T-helper 9 cell (primary cell): ENCODE results near the gene DTNBP1.

ENCODE experiments used
- DNase-seq: peaks from one replicate; pipeline ENCODE4 v3.0.0-alpha.2; 2020

Gene DTNBP1

GRCh38 chr6:15623276-15624116, 39.3 kb downstream of the DTNBP1 start:
- no peak for DNase-seq

GRCh38 chr6:15622045-15622740, 40.6 kb downstream of the DTNBP1 start:
- DNase-seq, result no peak

GRCh38 chr6:15621203-15622044, 41.4 kb downstream of the DTNBP1 start:
- no peak for DNase-seq

GRCh38 chr6:15620611-15621010, 42.2 kb downstream of the DTNBP1 start:
- no peak for DNase-seq

GRCh38 chr6:15619330-15619729, 43.5 kb downstream of the DTNBP1 start:
- DNase-seq, result no peak

GRCh38 chr6:15618685-15619084, 44.1 kb downstream of the DTNBP1 start:
- DNase-seq, result no peak

- DNase-seq, result no peak
Measured at GRCh38 chr6:15616261-15616660, 46.6 kb downstream of the DTNBP1 start.

GRCh38 chr6:15615802-15616201, 47.0 kb downstream of the DTNBP1 start:
- DNase-seq, result no peak

- no peak for DNase-seq
Measured at GRCh38 chr6:15614277-15614676, 48.6 kb downstream of the DTNBP1 start.

- DNase-seq, result no peak
Measured at GRCh38 chr6:15608396-15608795, 54.4 kb downstream of the DTNBP1 start.

GRCh38 chr6:15607603-15608002, 55.2 kb downstream of the DTNBP1 start:
- DNase-seq, result no peak

GRCh38 chr6:15606347-15606746, 56.5 kb downstream of the DTNBP1 start:
- no peak for DNase-seq

GRCh38 chr6:15604843-15605242, 58.0 kb downstream of the DTNBP1 start:
- no peak for DNase-seq

GRCh38 chr6:15602154-15602553, 60.7 kb downstream of the DTNBP1 start:
- no peak for DNase-seq

- no peak for DNase-seq
Measured at GRCh38 chr6:15598273-15598798, 64.5 kb downstream of the DTNBP1 start.

- DNase-seq, result no peak
Measured at GRCh38 chr6:15596186-15596896, 66.5 kb downstream of the DTNBP1 start.

GRCh38 chr6:15595461-15596173, 67.2 kb downstream of the DTNBP1 start:
- DNase-seq, result no peak

GRCh38 chr6:15594512-15595259, 68.1 kb downstream of the DTNBP1 start:
- DNase-seq, result no peak

GRCh38 chr6:15593798-15594197, 69.0 kb downstream of the DTNBP1 start:
- no peak for DNase-seq

- DNase-seq, result no peak
Measured at GRCh38 chr6:15592610-15593009, 70.2 kb downstream of the DTNBP1 start.
